Activated naive CD4-positive, alpha-beta T cell treated with anti-CD3 and anti-CD28 coated beads, Interleukin-2, amount 50 U/mL, for 16 hours (primary cell): Measurements from ENCODE around the gene KRT14.

Experiments used
- DNase-seq: peaks from one replicate; pipeline ENCODE4 v3.0.0-alpha.2; 2020

The KRT14 gene

GRCh38 chr17:41575336-41575735 is 11.4 kb downstream of the KRT14 start:
- DNase-seq: no peak

GRCh38 chr17:41571561-41572434 is 14.9 kb downstream of the KRT14 start, which contains the start of gene KRT9:
TSS of gene KRT9 (minus strand) at chr17:41572059. CDS start at chr17:41571992, 67 bp downstream.
- no peak for DNase-seq

- DNase-seq: no peak
Measured at GRCh38 chr17:41567317-41567716, 19.4 kb downstream of the KRT14 start.

- no peak for DNase-seq
Measured at GRCh38 chr17:41565338-41565737, 21.4 kb downstream of the KRT14 start.

GRCh38 chr17:41563607-41564170 is 23.0 kb downstream of the KRT14 start:
- no peak for DNase-seq

- no peak for DNase-seq
Measured at GRCh38 chr17:41561554-41561953, 25.1 kb downstream of the KRT14 start.

GRCh38 chr17:41559548-41559947 is 27.1 kb downstream of the KRT14 start:
- DNase-seq: no peak

- DNase-seq: no peak
Measured at GRCh38 chr17:41556931-41557330, 29.8 kb downstream of the KRT14 start.

- DNase-seq: no peak
Measured at GRCh38 chr17:41556306-41556705, 30.4 kb downstream of the KRT14 start.

- no peak for DNase-seq
Measured at GRCh38 chr17:41555105-41555887, 31.4 kb downstream of the KRT14 start.

GRCh38 chr17:41553987-41554680 is 32.6 kb downstream of the KRT14 start:
- no peak for DNase-seq

- no peak for DNase-seq
Measured at GRCh38 chr17:41553176-41553575, 33.5 kb downstream of the KRT14 start.

- DNase-seq: no peak
Measured at GRCh38 chr17:41552455-41552854, 34.2 kb downstream of the KRT14 start.

GRCh38 chr17:41551365-41551764 is 35.3 kb downstream of the KRT14 start:
- no peak for DNase-seq

GRCh38 chr17:41549596-41550039 is 37.1 kb downstream of the KRT14 start:
- DNase-seq: no peak

GRCh38 chr17:41548844-41549595 is 37.7 kb downstream of the KRT14 start:
- DNase-seq: peak; percentile 83

- peak; percentile 71 for DNase-seq
Measured at GRCh38 chr17:41547921-41548843, 38.5 kb downstream of the KRT14 start.

- no peak for DNase-seq
Measured at GRCh38 chr17:41547378-41547841, 39.3 kb downstream of the KRT14 start.

GRCh38 chr17:41546819-41547218 is 39.9 kb downstream of the KRT14 start:
- no peak for DNase-seq

- DNase-seq: no peak
Measured at GRCh38 chr17:41545829-41546410, 40.8 kb downstream of the KRT14 start.
